B cell (primary cell): ENCODE data around the gene ADORA2A. TPM values are rescaled to one million over a fixed set of nuclear protein-coding genes. Genes with fewer than 3 reads are reported as not detected.
A peak's percentile ranks its signal among the peaks of the same experiment; 100 is the strongest.

Source experiments
- ATAC-seq: fragments of 200-7000 bp; cut with Tn5 transposase; one replicate; pipeline ENCODE4 v1.10.0; 2021; ENCODE audit warnings: low read depth, mild to moderate bottlenecking, moderate number of reproducible peaks, moderate library complexity
- CTCF ChIA-PET: fragments of 350-600 bp; sonication (Branson Sonifier 250); formaldehyde crosslinking; loops from one replicate; lab custom pipeline; 2021; ENCODE audit warnings: antibody characterized with exemption, inconsistent platforms; lab: Charles Lee
- POLR2A ChIA-PET: fragments of 350-600 bp; sonication (Branson Sonifier 250); formaldehyde crosslinking; loops from one replicate; lab custom pipeline; 2021; ENCODE audit warnings: antibody characterized with exemption; lab: Charles Lee
- DNase-seq: peaks from one replicate; pipeline ENCODE4 v3.0.0; 2013
- H2AFZ ChIP-seq: 2 replicates; pipeline ENCODE4 v1.6.1; 2012; ENCODE audit warnings: mild to moderate bottlenecking, low read depth, low read length; ENCODE audit not compliant: insufficient read depth, poor library complexity, severe bottlenecking
- H3K27ac ChIP-seq, 2 donors: 1 replicate in 1 of 2; 2 replicates in 1 of 2; pipeline ENCODE4 v1.5.1; 2012 to 2013; ENCODE audit warnings: low read length in 2 of 2, mild to moderate bottlenecking in 2 of 2, moderate library complexity in 1 of 2
- H3K27me3 ChIP-seq, 4 experiments: fragments of 200-600 bp in 1 of 4; sonication (generic) in 1 of 4; replicated peaks in 1 of 4; 1 replicate in 2 of 4; 2 replicates in 2 of 4; pipeline versions ENCODE4 v1.6.1 to v1.7.0; 2013 to 2016; ENCODE audit warnings: low read length in 3 of 4, mild to moderate bottlenecking in 2 of 4, mixed read lengths in 1 of 4, moderate library complexity in 1 of 4; ENCODE audit not compliant: insufficient read depth in 4 of 4, control insufficient read depth in 3 of 4; ENCODE audit errors: control extremely low read depth in 1 of 4
- H3K36me3 ChIP-seq, 2 experiments: replicated peaks in 1 of 2; 1 replicate in 1 of 2; 2 replicates in 1 of 2; pipeline versions ENCODE4 v1.6.1 to v1.7.1; 2013; ENCODE audit warnings: low read length in 1 of 2; ENCODE audit not compliant: insufficient read depth in 2 of 2, control insufficient read depth in 1 of 2; ENCODE audit errors: control extremely low read depth in 1 of 2, extremely low read depth in 1 of 2
- H3K4me1 ChIP-seq, 2 donors: fragments of 200-600 bp in 1 of 2; sonication (generic) in 1 of 2; 1 replicate in 1 of 2; 2 replicates in 1 of 2; pipeline versions ENCODE4 v1.5.1 to v1.6.1; 2013 to 2017; ENCODE audit warnings: low read length in 2 of 2; ENCODE audit not compliant: control insufficient read depth in 2 of 2, insufficient read depth in 2 of 2
- H3K4me2 ChIP-seq: replicated peaks from 2 replicates; pipeline ENCODE3; 2012; ENCODE audit warnings: mild to moderate bottlenecking, low read depth, low read length; ENCODE audit not compliant: poor library complexity, severe bottlenecking
- H3K4me3 ChIP-seq, 5 experiments: fragments of 200-600 bp in 1 of 5; sonication (generic) in 1 of 5; 1 replicate in 3 of 5; 2 replicates in 2 of 5; pipeline versions ENCODE4 v1.5.1 to v1.7.0; 2011 to 2016; ENCODE audit warnings: low read length in 4 of 5, mild to moderate bottlenecking in 4 of 5, low read depth in 2 of 5, control low read depth in 1 of 5, moderate library complexity in 1 of 5; ENCODE audit not compliant: insufficient read depth in 1 of 5; ENCODE audit errors: control extremely low read depth in 1 of 5, extremely low read depth in 1 of 5
- H3K79me2 ChIP-seq: fragments of 200-600 bp; sonication (generic); one replicate; pipeline ENCODE4 v1.6.0; 2016; ENCODE audit warnings: low read length; ENCODE audit not compliant: control insufficient read depth, insufficient read depth
- H3K9ac ChIP-seq: fragments of 200-600 bp; sonication (generic); 2 replicates; pipeline ENCODE4 v1.6.1; 2017; ENCODE audit warnings: mild to moderate bottlenecking, low read length, moderate library complexity
- H3K9me3 ChIP-seq, 3 donors: one replicate each; pipeline versions ENCODE4 v1.6.1 to v1.7.1; 2013; ENCODE audit warnings: low read length in 2 of 3; ENCODE audit not compliant: control insufficient read depth in 2 of 3, insufficient read depth in 1 of 3; ENCODE audit errors: control extremely low read depth in 1 of 3
- H4K20me1 ChIP-seq: 2 replicates; pipeline ENCODE4 v1.6.0; 2012; ENCODE audit warnings: mild to moderate bottlenecking, low read length; ENCODE audit not compliant: insufficient read depth, control insufficient read depth, poor library complexity, severe bottlenecking
- H3K27ac Mint-ChIP-seq: one replicate; pipeline ENCODE4 v1.8.0; 2021; ENCODE audit warnings: mixed read lengths
- H3K27me3 Mint-ChIP-seq: one replicate; pipeline ENCODE4 v1.8.0; 2021; ENCODE audit warnings: mixed read lengths
- H3K4me1 Mint-ChIP-seq: one replicate; pipeline ENCODE4 v1.8.0; 2021; ENCODE audit warnings: mixed read lengths
- H3K4me3 Mint-ChIP-seq: one replicate; pipeline ENCODE4 v1.8.0; 2021; ENCODE audit warnings: mixed read lengths
- H3K9me3 Mint-ChIP-seq: one replicate; pipeline ENCODE4 v1.8.0; 2022; ENCODE audit warnings: mixed read lengths; ENCODE audit not compliant: insufficient read depth
- EZH2 ChIP-seq: IDR thresholded peaks from 2 replicates; pipeline ENCODE4 v1.6.1; 2012; ENCODE audit warnings: borderline replicate concordance, low read depth, mild to moderate bottlenecking, moderate library complexity, low read length; ENCODE audit not compliant: insufficient read depth, poor library complexity, severe bottlenecking
- WGBS: methylation state at CpG from one replicate; pipeline ENCODE4 v1.1.5; 2013; ENCODE audit warnings: missing lambda C conversion rate; ENCODE audit not compliant: insufficient coverage; 5-methylcytosine and 5-hydroxymethylcytosine counted together
- intact Hi-C: fragments of 100-400 bp; cut with micrococcal nuclease; formaldehyde crosslinking; loops from one replicate; pipeline ENCODE4 v1.10.0; 2022
- polyA plus RNA-seq: library from polyadenylated mRNA; depleted of rRNA; stranded (reverse); fragments of >200 nt; gene quantifications from 2 replicates; pipeline ENCODE4 v1.2.3, GENCODE V29; 2012
- total RNA-seq, 2 donors: library from RNA; stranded (reverse); fragments of 120-200 nt in 1 of 2; gene quantifications; 1 replicate in 1 of 2; 2 replicates in 1 of 2; pipeline versions ENCODE4 v1.2.3 to v1.2.4, GENCODE V29; 2013 to 2022
- TF ChIP-seq, protein P1 (sequence below): fragments of 200-600 bp; IDR thresholded peaks from one replicate; pipeline ENCODE4 v1.8.0; 2022; ENCODE audit warnings: antibody characterized with exemption, mild to moderate bottlenecking

Gene ADORA2A
- total and polyA plus RNA-seq, 2 donors (not counting 1 experiment from before 2014, with no cell fraction given) = 30.5 to 45.4 TPM

DNA sequence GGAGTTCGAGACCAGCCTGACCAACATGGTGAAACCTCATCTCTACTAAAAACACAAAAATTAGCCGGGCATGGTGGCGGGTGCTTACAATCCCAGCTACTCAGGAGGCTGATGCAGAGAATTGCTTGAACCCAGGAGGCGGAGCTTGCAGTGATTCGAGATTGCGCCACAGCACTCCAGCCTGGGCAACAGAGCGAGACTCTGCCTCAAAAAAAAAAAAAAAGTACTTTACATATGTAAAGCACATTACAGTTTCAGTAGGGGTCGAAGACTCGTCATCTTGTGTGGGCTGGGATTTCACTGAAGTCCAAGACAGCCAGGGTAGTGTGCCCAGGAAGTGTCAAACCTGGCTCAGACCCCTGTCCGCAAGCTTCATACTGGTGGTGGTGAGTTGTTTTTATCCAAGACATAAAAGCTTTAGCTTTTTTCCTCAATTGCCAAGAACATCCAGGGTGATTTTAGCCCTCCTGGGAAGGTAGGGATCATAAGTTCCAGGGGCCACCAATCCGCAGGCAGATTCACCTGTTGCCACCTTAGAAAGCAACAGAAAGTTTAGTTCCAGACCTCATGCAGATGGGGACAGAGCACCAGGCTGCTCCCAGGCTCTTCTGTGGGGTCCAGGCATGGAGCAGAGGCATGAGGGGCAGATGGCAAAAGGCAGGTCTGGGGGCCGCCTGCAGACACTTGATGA is 21.6 kb upstream of the ADORA2A start:
- Histone ChIP-seq H3K4me1 (peaks cover 0 to 33% of the 10 kb centered on the region in 2 donors), H3K9me3 (no peaks in the 10 kb centered on the region), H3K4me2 (no peak overlapping the region), H3K79me2 (peaks cover 9% of the 10 kb centered on the region), H3K4me3 (no peak overlapping the region), H3K36me3 (peaks cover 3 to 51% of the 10 kb centered on the region in 2 experiments), H3K27me3 (no peaks in the 10 kb centered on the region), H4K20me1 (no peaks in the 10 kb centered on the region), H2AFZ (no peak overlapping the region), H3K27ac (no peak overlapping the region), H3K9ac (no peak overlapping the region)
- Mint-ChIP-seq H3K4me1 (peaks cover 28% of the 10 kb centered on the region), H3K27me3 (no peaks in the 10 kb centered on the region), H3K27ac (no peak overlapping the region), H3K4me3 (no peak overlapping the region), H3K9me3 (no peaks in the 10 kb centered on the region)
- TF ChIP-seq EZH2 = no peak
- TF ChIP-seq, protein P1, sequence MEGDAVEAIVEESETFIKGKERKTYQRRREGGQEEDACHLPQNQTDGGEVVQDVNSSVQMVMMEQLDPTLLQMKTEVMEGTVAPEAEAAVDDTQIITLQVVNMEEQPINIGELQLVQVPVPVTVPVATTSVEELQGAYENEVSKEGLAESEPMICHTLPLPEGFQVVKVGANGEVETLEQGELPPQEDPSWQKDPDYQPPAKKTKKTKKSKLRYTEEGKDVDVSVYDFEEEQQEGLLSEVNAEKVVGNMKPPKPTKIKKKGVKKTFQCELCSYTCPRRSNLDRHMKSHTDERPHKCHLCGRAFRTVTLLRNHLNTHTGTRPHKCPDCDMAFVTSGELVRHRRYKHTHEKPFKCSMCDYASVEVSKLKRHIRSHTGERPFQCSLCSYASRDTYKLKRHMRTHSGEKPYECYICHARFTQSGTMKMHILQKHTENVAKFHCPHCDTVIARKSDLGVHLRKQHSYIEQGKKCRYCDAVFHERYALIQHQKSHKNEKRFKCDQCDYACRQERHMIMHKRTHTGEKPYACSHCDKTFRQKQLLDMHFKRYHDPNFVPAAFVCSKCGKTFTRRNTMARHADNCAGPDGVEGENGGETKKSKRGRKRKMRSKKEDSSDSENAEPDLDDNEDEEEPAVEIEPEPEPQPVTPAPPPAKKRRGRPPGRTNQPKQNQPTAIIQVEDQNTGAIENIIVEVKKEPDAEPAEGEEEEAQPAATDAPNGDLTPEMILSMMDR = no peak
- no peak for DNase-seq
- CTCF ChIA-PET = no interaction called here
- no peak for ATAC-seq
- intact Hi-C loops = no loop called here
- POLR2A ChIA-PET = no interaction called here
- 96% methylated on average over 4 of the region's 12 CpGs for WGBS

DNA sequence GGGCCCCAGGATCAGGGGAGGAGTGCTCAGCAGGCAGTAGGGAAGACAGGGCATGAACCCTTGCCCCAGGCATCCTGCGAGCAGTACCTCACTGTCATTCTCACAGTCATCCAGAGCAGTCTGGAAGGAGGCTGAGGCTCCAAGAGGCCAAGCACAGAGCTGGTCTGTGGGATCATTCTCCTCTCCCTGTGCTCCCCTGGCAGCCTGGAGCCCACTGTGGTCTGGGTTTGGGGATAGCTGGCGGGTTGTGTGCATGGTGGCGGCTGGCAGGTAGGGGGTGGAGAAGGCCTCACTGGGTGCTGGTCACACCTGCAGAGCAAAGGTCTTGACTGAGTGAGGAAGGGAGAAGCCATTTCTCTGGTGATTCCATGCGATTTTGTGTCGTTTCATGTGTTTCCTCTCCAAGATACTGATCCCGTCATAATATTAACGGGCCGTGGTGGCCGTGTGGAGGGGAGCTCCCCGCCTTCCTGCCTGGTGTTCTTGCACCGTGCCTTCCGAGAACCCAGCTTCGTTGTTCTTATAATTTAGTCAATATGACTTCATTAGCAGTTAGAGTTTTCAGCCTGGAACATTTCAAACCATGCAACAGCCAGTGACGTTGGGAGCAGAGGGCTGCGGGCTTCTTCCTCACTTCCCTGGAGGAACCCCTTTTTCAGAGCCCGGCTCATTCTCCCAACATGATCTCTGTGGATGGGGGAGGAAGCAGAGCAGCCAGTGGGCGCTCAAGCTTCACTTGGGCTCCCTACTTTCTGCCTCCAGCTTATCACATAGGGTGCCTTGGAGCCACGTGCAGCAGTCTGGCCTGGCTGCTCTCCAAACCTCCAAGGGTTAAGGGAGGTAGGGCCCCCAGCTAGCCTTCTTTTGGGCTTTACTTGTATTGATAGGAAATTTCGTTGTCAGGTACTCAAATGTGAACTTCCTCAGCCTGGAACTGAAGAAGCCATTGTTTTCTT is 20.8 kb upstream of the ADORA2A start:
- Histone ChIP-seq H4K20me1 (no peaks in the 10 kb centered on the region), H3K36me3 (peaks cover 3 to 53% of the 10 kb centered on the region in 2 experiments), H3K4me2 (no peak overlapping the region), H3K4me1 (peaks cover 0 to 25% of the 10 kb centered on the region in 2 donors), H2AFZ (no peak overlapping the region), H3K27me3 (no peaks in the 10 kb centered on the region), H3K9ac (no peak overlapping the region), H3K4me3 (no peak overlapping the region), H3K27ac (no peak overlapping the region), H3K9me3 (no peaks in the 10 kb centered on the region), H3K79me2 (peaks cover 9% of the 10 kb centered on the region)
- ATAC-seq (no peak), DNase-seq (no peak)
- TF ChIP-seq, protein P1 = no peak
- no peak for TF ChIP-seq EZH2
- POLR2A ChIA-PET = no interaction called here
- 76% methylated on average over 5 of the region's 19 CpGs for WGBS
- Mint-ChIP-seq H3K4me1 (peaks cover 20% of the 10 kb centered on the region), H3K4me3 (no peak overlapping the region), H3K27me3 (no peaks in the 10 kb centered on the region), H3K9me3 (no peaks in the 10 kb centered on the region), H3K27ac (peak overlapping the region; percentile 10)
- intact Hi-C loops = no loop called here
- CTCF ChIA-PET = no interaction called here
